Mucosa of descending colon (tissue), 3 donors: ENCODE results near the gene TAB3. TPM values are rescaled to one million over a fixed set of nuclear protein-coding genes. Genes with fewer than 3 reads are reported as not detected.

Experiments
- ATAC-seq: fragments of 200-7000 bp; cut with Tn5 transposase; one replicate; pipeline ENCODE4 v1.9.1; 2020; ENCODE audit warnings: mild to moderate bottlenecking, moderate library complexity
- DNase-seq, 3 donors: peaks; one replicate each; pipeline ENCODE4 v3.0.0-alpha.2; 2020
- H3K36me3 ChIP-seq: fragments of 200-600 bp; one replicate; pipeline ENCODE4 v1.8.0; 2021; ENCODE audit warnings: low read depth, mild to moderate bottlenecking
- H3K4me1 ChIP-seq: fragments of 200-600 bp; one replicate; pipeline ENCODE4 v1.8.0; 2021; ENCODE audit warnings: low read depth, mild to moderate bottlenecking
- H3K4me3 ChIP-seq: fragments of 200-600 bp; one replicate; pipeline ENCODE4 v1.8.0; 2021; ENCODE audit warnings: mild to moderate bottlenecking
- H3K9me3 ChIP-seq: fragments of 200-600 bp; one replicate; pipeline ENCODE4 v1.8.0; 2021; ENCODE audit warnings: mild to moderate bottlenecking
- CTCF ChIP-seq: fragments of 200-600 bp; IDR thresholded peaks from one replicate; pipeline ENCODE4 v1.8.0; 2022; ENCODE audit warnings: antibody characterized with exemption, mild to moderate bottlenecking
- intact Hi-C, 2 donors: fragments of 100-400 bp; cut with DNase I in 1 of 2; cut with micrococcal nuclease in 1 of 2; formaldehyde crosslinking; loops; one replicate each; pipeline versions ENCODE4 v1.11.0 to v1.11.1; 2022; cut with DNase I, micrococcal nuclease
- long read RNA-seq, 2 donors: library from polyadenylated mRNA; unstranded; transcript quantifications; one replicate each; pipeline ENCODE4 v2.0.0, GENCODE V29; 2019 to 2021
- total RNA-seq, 3 donors: library from RNA; stranded (reverse); fragmentation: NEBNext Ultra II Directional in 2 of 3; extraction: Animal tissue kit (Norgen Biotek cat#: 25700) in 2 of 3; gene quantifications; one replicate each; pipeline versions ENCODE4 v1.2.1 to v1.2.4, GENCODE V29; 2021 to 2023
- donor health status: DM: no; HTN: no; CAD: no; lungs with moderate emphysema.
- donor health status: DM: no; HTN: no; CAD: no.
- donor health status: DM: no; HTN: yes; CAD: no.

The TAB3 gene
- 10 to 100 TPM; 18.6 to 20.7 (median 20.1) TPM for total RNA-seq
- long read RNA-seq, donor 1, partial matches to known transcripts: 1 of 6 reads
- long read RNA-seq, donor 1, other reads (novel, unspliced or antisense): 4 of 6 reads
- long read RNA-seq, donor 2: 0 reads

- intact Hi-C loops: no loop called here
These were observed at the start of gene TAB3 for GRCh38 chrX:30889147-30890140. TSS of gene TAB3 (minus strand) at chrX:30889254. CDS start at chrX:30859588, 29,666 bp downstream.

GRCh38 chrX:30938295-30938694 lies 49.2 kb upstream of the TAB3 start:
- TF ChIP-seq CTCF: no peak
- no peaks in the 10 kb centered on the region for H3K9me3 ChIP-seq
- H3K4me3 ChIP-seq: no peak overlapping the region
- H3K36me3 ChIP-seq: no peaks in the 10 kb centered on the region
- intact Hi-C loops: no loop called here
- DNase-seq: no peak
- ATAC-seq: no peak
- peaks cover 2% of the 10 kb centered on the region for H3K4me1 ChIP-seq

More at GRCh38 chrX:30889147-30890140, at the start of gene TAB3:
- peak; percentile 94 to 96 (median 96) for DNase-seq
- Histone ChIP-seq H3K9me3 (no peaks in the 10 kb centered on the region), H3K4me3 (peak within 1 kb of the TSS; percentile 77), H3K36me3 (no peaks in the 10 kb centered on the region), H3K4me1 (no peaks in the 10 kb centered on the region)
- peak; percentile 96 for ATAC-seq
- TF ChIP-seq CTCF: no peak

- Histone ChIP-seq H3K9me3 (no peaks in the 10 kb centered on the region), H3K4me3 (no peak overlapping the region), H3K4me1 (no peaks in the 10 kb centered on the region), H3K36me3 (no peaks in the 10 kb centered on the region)
- TF ChIP-seq CTCF: no peak
- DNase-seq (peak in 2 of 3 donors; percentile 30 to 39), ATAC-seq (peak; percentile 75)
- intact Hi-C loops: no loop called here
These were observed 46.9 kb upstream of the TAB3 start for GRCh38 chrX:30935985-30936384.

GRCh38 chrX:30931920-30932319 lies 42.9 kb upstream of the TAB3 start:
- no peak for TF ChIP-seq CTCF
- Histone ChIP-seq H3K4me1 (no peaks in the 10 kb centered on the region), H3K9me3 (no peaks in the 10 kb centered on the region), H3K4me3 (no peak overlapping the region), H3K36me3 (no peaks in the 10 kb centered on the region)
- intact Hi-C loops: no loop called here
- ATAC-seq (no peak), DNase-seq (no peak)

GRCh38 chrX:30930679-30931078 lies 41.6 kb upstream of the TAB3 start:
- Histone ChIP-seq H3K4me3 (no peak overlapping the region), H3K4me1 (no peaks in the 10 kb centered on the region), H3K9me3 (no peaks in the 10 kb centered on the region), H3K36me3 (no peaks in the 10 kb centered on the region)
- no peak for TF ChIP-seq CTCF
- DNase-seq (no peak), ATAC-seq (no peak)
- intact Hi-C loops: no loop called here
